Measurements from ENCODE around the gene EPS8L2.

DNA sequence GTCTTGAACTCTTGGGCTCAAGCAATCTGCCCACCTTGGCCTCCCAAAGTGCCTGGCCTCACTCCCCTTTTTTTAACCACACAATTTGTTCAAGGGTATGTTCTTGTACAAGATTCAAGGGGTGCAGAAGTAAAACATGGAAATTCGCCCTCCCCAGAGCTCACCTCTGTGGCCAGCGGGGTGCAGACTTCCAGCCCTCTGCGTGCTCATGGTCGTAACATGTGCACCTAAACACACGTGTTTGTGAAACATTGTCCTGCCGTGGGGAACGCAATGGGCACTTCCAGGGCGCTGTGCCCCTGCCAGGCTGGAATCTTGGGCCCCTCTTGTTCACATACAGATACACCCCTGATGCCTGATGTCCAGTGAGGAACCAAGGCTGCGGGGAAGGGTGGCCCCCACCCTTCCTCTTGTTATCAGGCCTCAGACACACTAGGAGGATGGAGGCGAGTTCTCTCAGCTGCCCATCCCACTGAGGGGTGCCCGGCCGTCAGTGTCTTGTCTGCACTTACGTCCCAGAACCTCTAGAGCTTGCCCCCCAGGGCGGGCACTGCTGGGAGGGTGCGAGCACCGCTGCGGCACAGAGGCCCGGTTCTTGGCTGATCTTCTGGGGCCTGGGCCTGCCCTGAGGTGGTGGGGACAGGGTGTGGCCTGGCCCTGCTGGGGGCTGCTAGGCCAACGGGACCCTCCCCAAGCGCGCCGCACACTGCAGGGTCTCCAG lies 4.1 kb upstream of the EPS8L2 start:
- TF ChIP-seq, protein P1, sequence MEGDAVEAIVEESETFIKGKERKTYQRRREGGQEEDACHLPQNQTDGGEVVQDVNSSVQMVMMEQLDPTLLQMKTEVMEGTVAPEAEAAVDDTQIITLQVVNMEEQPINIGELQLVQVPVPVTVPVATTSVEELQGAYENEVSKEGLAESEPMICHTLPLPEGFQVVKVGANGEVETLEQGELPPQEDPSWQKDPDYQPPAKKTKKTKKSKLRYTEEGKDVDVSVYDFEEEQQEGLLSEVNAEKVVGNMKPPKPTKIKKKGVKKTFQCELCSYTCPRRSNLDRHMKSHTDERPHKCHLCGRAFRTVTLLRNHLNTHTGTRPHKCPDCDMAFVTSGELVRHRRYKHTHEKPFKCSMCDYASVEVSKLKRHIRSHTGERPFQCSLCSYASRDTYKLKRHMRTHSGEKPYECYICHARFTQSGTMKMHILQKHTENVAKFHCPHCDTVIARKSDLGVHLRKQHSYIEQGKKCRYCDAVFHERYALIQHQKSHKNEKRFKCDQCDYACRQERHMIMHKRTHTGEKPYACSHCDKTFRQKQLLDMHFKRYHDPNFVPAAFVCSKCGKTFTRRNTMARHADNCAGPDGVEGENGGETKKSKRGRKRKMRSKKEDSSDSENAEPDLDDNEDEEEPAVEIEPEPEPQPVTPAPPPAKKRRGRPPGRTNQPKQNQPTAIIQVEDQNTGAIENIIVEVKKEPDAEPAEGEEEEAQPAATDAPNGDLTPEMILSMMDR (IDR thresholded peaks at IDR 0.05; ENCODE audit: low read depth, low read length) = no peak
- no peak for TF ChIP-seq EZH2phosphoT487 (IDR thresholded peaks at IDR 0.05; ENCODE audit: low read depth)

Measured in OCI-LY3 (cell line).